BLaER1 treated with 17β-estradiol and CSF1 and Interleukin-3, amounts not matched to agents 10 nM and 100 nM (cell line): ENCODE measurements around the gene PTGFRN.

Experiments used
- H3K27ac ChIP-seq, 11 experiments: shearing (Covaris generic); formaldehyde crosslinking; 2 replicates each; pipeline ENCODE4 v1.8.1; 2022
- H3K27me3 ChIP-seq, 11 experiments: shearing (Covaris generic); formaldehyde crosslinking; 2 replicates each; pipeline ENCODE4 v1.8.1; 2022
- H3K36me3 ChIP-seq, 11 experiments: shearing (Covaris generic); formaldehyde crosslinking; 2 replicates each; pipeline ENCODE4 v1.8.1; 2022
- H3K4me1 ChIP-seq, 10 experiments: shearing (Covaris generic); formaldehyde crosslinking; 2 replicates each; pipeline ENCODE4 v1.8.1; 2022
- H3K4me2 ChIP-seq, 11 experiments: shearing (Covaris generic); formaldehyde crosslinking; 2 replicates each; pipeline ENCODE4 v1.8.1; 2022
- H3K4me3 ChIP-seq, 10 experiments: shearing (Covaris generic); formaldehyde crosslinking; 2 replicates each; pipeline ENCODE4 v1.8.1; 2022
- H3K9ac ChIP-seq, 11 experiments: shearing (Covaris generic); formaldehyde crosslinking; 2 replicates each; pipeline ENCODE4 v1.8.1; 2022
- H3K9me3 ChIP-seq, 11 experiments: shearing (Covaris generic); formaldehyde crosslinking; replicated peaks in 1 of 11; 2 replicates each; pipeline ENCODE4 v1.8.1; 2022
- H4K20me1 ChIP-seq, 11 experiments: shearing (Covaris generic); formaldehyde crosslinking; 2 replicates each; pipeline ENCODE4 v1.8.1; 2022
- Cebpa-rat ChIP-seq, 11 experiments: shearing (Covaris generic); IDR thresholded peaks; 2 replicates each; pipeline ENCODE4 v1.8.1; 2022

PTGFRN gene

DNA sequence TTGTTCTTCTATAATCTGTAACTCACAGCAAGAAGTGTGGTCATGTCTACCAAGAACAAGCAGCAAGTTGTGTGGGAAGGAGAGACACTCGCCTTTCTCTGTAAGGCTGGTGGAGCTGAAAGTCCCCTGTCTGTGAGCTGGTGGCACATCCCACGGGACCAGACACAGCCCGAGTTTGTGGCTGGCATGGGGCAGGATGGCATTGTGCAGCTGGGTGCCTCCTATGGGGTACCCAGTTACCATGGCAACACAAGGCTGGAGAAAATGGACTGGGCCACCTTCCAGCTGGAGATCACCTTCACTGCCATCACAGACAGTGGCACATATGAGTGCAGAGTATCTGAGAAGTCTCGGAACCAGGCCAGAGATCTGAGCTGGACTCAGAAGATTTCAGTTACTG is 107.3 kb downstream of the PTGFRN start:
- H3K27me3 ChIP-seq, result no peaks in the 10 kb centered on the region
- no peak overlapping the region for H3K27ac ChIP-seq
- H3K4me2 ChIP-seq, result peak overlapping the region; percentile 33 to 59 (median 54); a peak in 21 of 22 replicates
- no peak overlapping the region for H3K4me3 ChIP-seq
- H3K9me3 ChIP-seq, result no peaks in the 10 kb centered on the region
- no peak overlapping the region for H3K9ac ChIP-seq
- H3K36me3 ChIP-seq, result peaks cover 0 to 91% (median 0%) of the 10 kb centered on the region in 11 experiments; a peak in 10 of 22 replicates
- TF ChIP-seq Cebpa-rat (IDR thresholded peaks at IDR 0.05), result no peak
- H3K4me1 ChIP-seq, result peaks cover 15 to 60% (median 39%) of the 10 kb centered on the region in 10 experiments
- H4K20me1 ChIP-seq, result no peaks in the 10 kb centered on the region

DNA sequence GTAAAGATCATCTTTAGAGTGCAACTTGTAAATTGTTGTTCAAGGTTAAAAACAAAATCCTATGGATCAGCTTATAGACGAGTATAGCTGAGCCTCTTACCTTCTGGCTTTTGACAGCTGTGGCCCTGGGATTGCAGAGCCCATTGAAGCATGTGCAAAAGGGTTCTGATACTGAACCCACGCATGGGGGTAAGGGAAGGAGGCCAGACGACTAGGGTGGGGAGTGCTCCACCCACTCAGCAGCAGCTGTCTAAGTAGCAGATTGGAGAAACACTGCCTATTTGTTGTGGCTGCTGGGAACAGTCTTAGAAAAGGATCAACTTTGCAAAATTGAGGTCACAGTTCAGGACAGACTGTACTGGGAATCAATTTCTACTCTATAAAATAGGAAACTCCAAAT is 107.9 kb downstream of the PTGFRN start:
- no peaks in the 10 kb centered on the region for H3K9me3 ChIP-seq
- H3K27me3 ChIP-seq, result no peaks in the 10 kb centered on the region
- no peak for TF ChIP-seq Cebpa-rat (IDR thresholded peaks at IDR 0.05)
- no peak overlapping the region for H3K4me3 ChIP-seq
- H3K36me3 ChIP-seq, result peaks cover 0 to 91% (median 0%) of the 10 kb centered on the region in 11 experiments; a peak in 10 of 22 replicates
- peak overlapping the region; percentile 33 to 59 (median 54); a peak in 21 of 22 replicates for H3K4me2 ChIP-seq
- H3K4me1 ChIP-seq, result peaks cover 15 to 54% (median 34%) of the 10 kb centered on the region in 10 experiments
- H3K27ac ChIP-seq, result no peak overlapping the region
- H4K20me1 ChIP-seq, result no peaks in the 10 kb centered on the region
- H3K9ac ChIP-seq, result no peak overlapping the region

DNA sequence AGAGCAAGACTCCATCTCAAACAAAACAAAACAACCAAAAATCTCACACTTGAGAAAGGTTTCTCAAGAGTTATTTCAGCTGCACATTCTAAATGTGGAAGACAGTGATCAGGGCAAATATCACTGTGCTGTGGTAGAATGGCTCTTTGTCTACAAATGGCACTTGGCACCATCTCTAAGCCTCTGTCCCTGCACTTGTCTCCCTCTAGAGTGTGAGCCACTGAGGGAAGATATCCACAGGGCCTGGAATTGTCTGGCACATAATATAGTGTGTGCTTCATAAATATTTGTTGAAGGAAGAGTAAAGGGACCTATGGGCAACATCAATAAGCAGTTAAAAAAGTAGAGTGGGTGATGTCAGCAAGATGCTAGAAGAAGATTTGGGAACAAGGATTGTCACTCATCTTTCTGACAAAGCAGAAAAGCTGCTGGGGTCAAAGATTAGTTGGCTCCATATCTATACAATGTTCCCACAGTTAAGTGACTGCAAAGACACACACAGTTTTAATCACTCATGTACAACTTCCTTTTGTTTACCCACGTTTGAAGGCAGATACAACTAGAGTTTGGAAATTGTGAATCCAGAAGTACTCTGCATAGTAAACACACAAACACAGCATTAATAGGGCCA is 110.9 kb downstream of the PTGFRN start:
- no peaks in the 10 kb centered on the region for H4K20me1 ChIP-seq
- H3K9ac ChIP-seq, result no peak overlapping the region
- no peak overlapping the region for H3K27ac ChIP-seq
- H3K4me2 ChIP-seq, result no peak overlapping the region
- no peak overlapping the region for H3K4me3 ChIP-seq
- no peaks in the 10 kb centered on the region for H3K9me3 ChIP-seq
- peaks cover 11 to 24% (median 20%) of the 10 kb centered on the region in 10 experiments for H3K4me1 ChIP-seq
- H3K36me3 ChIP-seq, result peaks cover 0 to 97% (median 0%) of the 10 kb centered on the region in 11 experiments; a peak in 10 of 22 replicates
- no peak for TF ChIP-seq Cebpa-rat (IDR thresholded peaks at IDR 0.05)
- no peaks in the 10 kb centered on the region for H3K27me3 ChIP-seq

DNA sequence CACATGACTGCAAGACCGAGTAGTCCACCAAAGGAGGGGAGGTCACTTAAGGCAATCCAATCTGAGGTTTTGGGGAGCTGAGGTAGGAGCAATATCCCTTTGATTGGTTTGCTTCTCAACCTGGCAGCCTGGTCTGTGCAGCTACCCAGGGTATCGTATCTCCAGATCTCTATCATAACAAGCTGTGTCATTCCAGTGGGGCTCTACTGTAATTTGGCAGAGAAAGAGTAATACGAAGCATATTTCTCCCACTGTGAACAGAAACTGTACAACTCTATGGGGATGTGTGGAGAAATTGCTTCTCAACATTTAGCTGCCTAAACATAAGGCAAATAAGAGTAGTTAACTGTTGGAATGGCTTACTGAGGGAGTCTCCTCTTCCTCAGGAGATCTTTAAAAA is 112.4 kb downstream of the PTGFRN start:
- Histone ChIP-seq H3K4me1 (peaks cover 2 to 12% (median 10%) of the 10 kb centered on the region in 10 experiments), H3K4me3 (no peak overlapping the region), H3K36me3 (peaks cover 0 to 100% (median 0%) of the 10 kb centered on the region in 11 experiments; a peak in 10 of 22 replicates), H3K4me2 (no peak overlapping the region), H3K9ac (no peak overlapping the region), H3K27ac (no peak overlapping the region), H3K27me3 (no peaks in the 10 kb centered on the region), H3K9me3 (no peaks in the 10 kb centered on the region), H4K20me1 (no peaks in the 10 kb centered on the region)
- TF ChIP-seq Cebpa-rat (IDR thresholded peaks at IDR 0.05), result no peak

DNA sequence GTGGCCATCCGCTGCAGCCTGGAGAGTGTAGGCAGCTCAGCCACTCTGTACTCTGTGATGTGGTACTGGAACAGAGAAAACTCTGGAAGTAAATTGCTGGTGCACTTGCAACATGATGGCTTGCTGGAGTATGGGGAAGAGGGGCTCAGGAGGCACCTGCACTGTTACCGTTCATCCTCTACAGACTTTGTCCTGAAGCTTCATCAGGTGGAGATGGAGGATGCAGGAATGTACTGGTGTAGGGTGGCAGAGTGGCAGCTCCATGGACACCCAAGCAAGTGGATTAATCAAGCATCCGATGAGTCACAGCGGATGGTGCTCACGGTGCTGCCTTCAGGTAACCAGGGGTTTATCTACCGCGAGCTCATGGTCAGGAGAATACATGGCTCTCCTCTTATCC is 115.9 kb downstream of the PTGFRN start:
- Histone ChIP-seq H3K36me3 (peaks cover 0 to 97% (median 0%) of the 10 kb centered on the region in 11 experiments; a peak in 10 of 22 replicates), H3K9me3 (no peaks in the 10 kb centered on the region), H4K20me1 (no peaks in the 10 kb centered on the region), H3K27ac (no peak overlapping the region), H3K4me3 (no peak overlapping the region), H3K9ac (no peak overlapping the region), H3K4me2 (no peak overlapping the region), H3K4me1 (peaks cover 0 to 2% (median 0%) of the 10 kb centered on the region in 10 experiments; a peak in 3 of 20 replicates), H3K27me3 (no peaks in the 10 kb centered on the region)
- no peak for TF ChIP-seq Cebpa-rat (IDR thresholded peaks at IDR 0.05)

DNA sequence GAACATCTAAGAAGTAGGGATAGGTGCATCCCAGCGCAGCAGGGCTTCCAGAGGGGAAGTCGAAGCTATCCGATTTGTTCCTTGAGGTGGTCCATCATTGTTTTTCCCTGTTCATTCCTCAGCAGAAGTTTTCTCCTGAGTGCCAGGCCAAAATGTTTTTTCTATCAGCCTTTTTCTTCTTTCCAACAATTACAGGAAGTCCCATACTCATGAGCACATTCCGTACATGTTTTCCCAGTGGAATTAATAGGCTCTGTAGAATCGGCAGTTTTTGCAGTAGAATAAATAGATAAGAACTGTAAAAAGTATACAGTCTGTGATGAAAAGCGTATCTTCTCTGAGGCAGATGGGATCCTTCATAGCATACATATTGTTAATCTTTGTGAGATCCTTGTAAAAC is 116.6 kb downstream of the PTGFRN start:
- H3K27me3 ChIP-seq, result no peaks in the 10 kb centered on the region
- no peak for TF ChIP-seq Cebpa-rat (IDR thresholded peaks at IDR 0.05)
- H3K36me3 ChIP-seq, result peaks cover 0 to 97% (median 0%) of the 10 kb centered on the region in 11 experiments; a peak in 10 of 22 replicates
- no peak overlapping the region for H3K4me3 ChIP-seq
- H4K20me1 ChIP-seq, result no peaks in the 10 kb centered on the region
- H3K4me1 ChIP-seq, result peaks cover 0 to 9% (median 7%) of the 10 kb centered on the region in 10 experiments; a peak in 16 of 20 replicates
- H3K9ac ChIP-seq, result no peak overlapping the region
- H3K27ac ChIP-seq, result no peak overlapping the region
- H3K9me3 ChIP-seq, result no peaks in the 10 kb centered on the region
- H3K4me2 ChIP-seq, result no peak overlapping the region

DNA sequence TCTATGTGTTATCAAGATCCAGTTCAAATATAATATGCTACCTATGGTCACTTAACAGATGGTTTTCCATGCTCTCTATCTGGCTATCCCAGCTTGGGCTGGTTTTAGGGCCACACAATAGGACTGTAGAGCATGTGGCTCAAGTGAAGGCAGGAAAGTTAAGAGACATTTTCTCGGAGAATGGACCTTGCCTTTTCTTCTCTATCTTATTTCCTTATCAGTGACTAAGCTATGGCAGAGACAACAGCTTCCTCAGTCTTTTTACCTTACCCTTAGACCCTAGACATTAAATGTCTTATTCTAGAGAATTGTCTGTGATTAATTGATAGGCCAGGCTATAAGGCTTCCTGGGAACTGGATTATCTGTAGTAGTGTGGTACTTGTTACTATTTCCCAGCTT is 120.0 kb downstream of the PTGFRN start:
- Histone ChIP-seq H4K20me1 (no peaks in the 10 kb centered on the region), H3K4me2 (no peak overlapping the region)

DNA sequence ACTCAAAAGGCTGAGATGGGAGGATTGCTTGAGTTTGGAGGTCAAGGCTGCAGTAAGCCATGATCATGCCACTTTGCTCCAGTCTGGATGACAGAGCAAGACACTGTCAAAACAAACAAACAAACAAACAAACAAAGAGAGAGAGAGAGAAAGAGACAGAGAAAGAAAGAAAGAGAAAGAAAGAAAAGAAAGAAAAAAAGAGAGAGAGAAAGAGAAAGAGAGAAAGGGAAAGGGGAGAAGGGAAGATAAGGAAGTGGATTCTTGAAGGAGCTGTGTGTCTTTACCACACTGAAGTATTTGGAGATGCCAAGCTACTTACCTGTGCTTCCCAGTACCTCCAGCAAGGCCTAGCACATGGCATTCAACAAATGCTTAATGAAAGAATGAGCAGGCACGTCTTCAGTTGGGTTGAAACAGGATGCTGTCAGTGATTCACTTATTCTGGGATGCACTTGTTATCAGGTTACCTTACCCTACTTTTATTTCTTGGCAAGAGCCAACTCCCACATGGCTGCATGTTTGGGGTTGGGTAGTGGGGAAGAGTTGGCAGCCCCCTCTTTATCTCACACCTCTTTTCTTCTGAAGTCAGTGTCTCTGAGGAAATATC is 120.7 kb downstream of the PTGFRN start:
- Histone ChIP-seq H3K9me3 (no peaks in the 10 kb centered on the region), H3K9ac (no peak overlapping the region), H3K4me2 (peak overlapping the region in 7 of 11 experiments; percentile 59 to 78 (median 75); a peak in 7 of 22 replicates), H3K4me3 (no peak overlapping the region), H3K27ac (no peak overlapping the region), H4K20me1 (no peaks in the 10 kb centered on the region), H3K4me1 (peaks cover 20 to 49% (median 41%) of the 10 kb centered on the region in 10 experiments), H3K27me3 (no peaks in the 10 kb centered on the region), H3K36me3 (peaks cover 0 to 92% (median 0%) of the 10 kb centered on the region in 11 experiments; a peak in 10 of 22 replicates)
- no peak for TF ChIP-seq Cebpa-rat (IDR thresholded peaks at IDR 0.05)

More for the DNA sequence above, 120.0 kb downstream of the PTGFRN start:
- H3K4me1 ChIP-seq, result peaks cover 20 to 43% (median 38%) of the 10 kb centered on the region in 10 experiments
- no peak overlapping the region for H3K27ac ChIP-seq
- H3K36me3 ChIP-seq, result peaks cover 0 to 92% (median 0%) of the 10 kb centered on the region in 11 experiments; a peak in 10 of 22 replicates
- H3K9me3 ChIP-seq, result no peaks in the 10 kb centered on the region
- H3K4me3 ChIP-seq, result no peak overlapping the region
- no peak overlapping the region for H3K9ac ChIP-seq
- H3K27me3 ChIP-seq, result no peaks in the 10 kb centered on the region
- no peak for TF ChIP-seq Cebpa-rat (IDR thresholded peaks at IDR 0.05)

DNA sequence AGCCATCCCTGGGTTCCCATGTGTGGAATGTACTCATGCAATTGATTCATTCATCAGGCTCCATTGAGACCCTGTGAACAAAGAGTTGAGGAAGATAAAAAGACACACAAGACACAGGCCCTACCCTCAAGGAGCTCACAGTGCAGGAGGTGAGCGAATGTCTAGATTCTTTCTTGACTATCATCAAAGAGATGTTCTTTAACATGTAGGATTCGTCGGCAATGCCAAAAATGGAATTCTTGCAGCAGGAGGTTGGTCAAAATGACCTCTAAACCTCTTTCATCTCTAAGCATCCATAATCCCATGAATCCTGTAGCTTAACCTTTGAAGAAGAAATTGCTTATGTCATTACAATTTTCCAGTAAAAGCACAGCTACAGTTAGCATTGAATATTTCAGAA is 122.5 kb downstream of the PTGFRN start:
- H3K4me3 ChIP-seq, result no peak overlapping the region
- no peaks in the 10 kb centered on the region for H3K9me3 ChIP-seq
- peaks cover 26 to 63% (median 53%) of the 10 kb centered on the region in 10 experiments for H3K4me1 ChIP-seq
- peaks cover 0 to 91% (median 0%) of the 10 kb centered on the region in 11 experiments; a peak in 9 of 22 replicates for H3K36me3 ChIP-seq
- H3K9ac ChIP-seq, result no peak overlapping the region
- H3K27ac ChIP-seq, result no peak overlapping the region; a peak in 1 of 22 replicates
- H3K27me3 ChIP-seq, result no peaks in the 10 kb centered on the region
- peak overlapping the region; percentile 49 to 78 (median 61); a peak in 21 of 22 replicates for H3K4me2 ChIP-seq
- no peak for TF ChIP-seq Cebpa-rat (IDR thresholded peaks at IDR 0.05)
- no peaks in the 10 kb centered on the region for H4K20me1 ChIP-seq
